ENCODE measurements around the gene ISLR.

The ISLR gene

DNA sequence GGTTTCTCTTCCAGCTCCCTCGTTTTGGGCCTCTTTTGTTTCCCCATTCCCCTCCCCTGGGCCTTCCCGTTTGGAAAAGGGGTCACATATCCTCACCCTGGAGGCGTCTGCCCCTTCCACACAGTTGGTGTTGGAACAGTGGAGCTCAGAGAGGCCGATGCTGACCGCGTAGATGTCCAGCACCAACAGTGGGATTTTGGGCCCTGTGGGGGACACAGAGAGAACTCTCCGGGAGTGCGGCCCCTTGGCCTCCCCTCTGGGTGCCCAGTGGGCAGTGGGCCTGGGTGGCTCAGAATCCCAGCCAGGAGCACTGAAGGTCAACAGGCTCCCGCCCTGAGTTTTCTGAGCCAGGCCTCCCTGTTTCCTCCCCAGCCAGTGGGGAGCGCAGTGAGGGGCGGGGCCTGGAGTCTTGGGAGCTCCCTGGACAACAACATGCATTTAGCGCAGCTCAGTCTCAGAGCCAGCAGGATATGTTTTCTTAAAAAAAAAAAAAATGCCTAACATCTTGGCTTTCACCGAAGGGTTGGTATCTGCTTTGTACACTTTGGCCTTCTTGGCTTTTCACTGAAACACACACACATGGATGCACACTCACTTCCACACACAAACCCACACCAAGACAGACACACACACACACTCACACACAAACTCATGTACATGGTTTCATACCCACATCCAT lies 670 bp upstream of the ISLR start:
- no peak for DNase-seq (ENCODE audit: low spot score)

DNA sequence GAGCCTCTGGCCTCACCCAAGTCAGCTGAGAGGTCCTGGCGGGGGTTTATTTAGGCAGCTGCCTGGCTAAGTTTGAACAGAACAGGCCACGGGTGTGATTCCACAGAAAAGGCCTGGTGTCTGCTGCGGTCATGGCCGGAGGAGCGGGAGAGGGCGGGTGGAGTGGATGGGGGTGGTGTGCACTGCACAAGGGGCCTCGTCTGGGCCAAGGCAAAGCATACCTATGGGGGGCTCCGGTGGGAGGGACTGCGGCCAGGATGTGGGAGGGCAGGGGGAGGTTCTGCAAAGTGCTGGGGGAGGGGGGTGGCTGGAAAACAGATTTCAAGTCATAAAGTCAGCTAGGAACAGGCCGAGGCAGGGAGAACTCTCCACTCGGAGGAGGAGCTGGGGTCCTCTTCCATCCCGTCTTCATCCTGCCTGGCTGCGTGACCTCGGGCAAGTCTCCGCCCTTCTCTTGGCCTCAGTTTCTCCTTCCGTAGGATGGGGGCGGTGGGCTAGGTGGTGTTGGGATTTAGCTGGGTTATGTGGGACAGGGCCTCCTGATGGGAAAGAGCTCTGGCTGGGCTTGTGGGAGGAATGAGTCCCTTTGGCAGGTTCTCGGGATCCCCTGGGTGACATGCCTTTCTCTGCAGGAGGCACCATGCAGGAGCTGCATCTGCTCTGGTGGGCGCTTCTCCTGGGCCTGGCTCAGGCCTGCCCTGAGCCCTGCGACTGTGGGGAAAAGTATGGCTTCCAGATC lies 878 bp downstream of the ISLR start:
- no peak for DNase-seq (ENCODE audit: low spot score)

DNA sequence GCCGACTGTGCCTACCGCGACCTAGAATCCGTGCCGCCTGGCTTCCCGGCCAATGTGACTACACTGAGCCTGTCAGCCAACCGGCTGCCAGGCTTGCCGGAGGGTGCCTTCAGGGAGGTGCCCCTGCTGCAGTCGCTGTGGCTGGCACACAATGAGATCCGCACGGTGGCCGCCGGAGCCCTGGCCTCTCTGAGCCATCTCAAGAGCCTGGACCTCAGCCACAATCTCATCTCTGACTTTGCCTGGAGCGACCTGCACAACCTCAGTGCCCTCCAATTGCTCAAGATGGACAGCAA lies 1.4 kb downstream of the ISLR start:
- DNase-seq (ENCODE audit: low spot score) = no peak

DNA sequence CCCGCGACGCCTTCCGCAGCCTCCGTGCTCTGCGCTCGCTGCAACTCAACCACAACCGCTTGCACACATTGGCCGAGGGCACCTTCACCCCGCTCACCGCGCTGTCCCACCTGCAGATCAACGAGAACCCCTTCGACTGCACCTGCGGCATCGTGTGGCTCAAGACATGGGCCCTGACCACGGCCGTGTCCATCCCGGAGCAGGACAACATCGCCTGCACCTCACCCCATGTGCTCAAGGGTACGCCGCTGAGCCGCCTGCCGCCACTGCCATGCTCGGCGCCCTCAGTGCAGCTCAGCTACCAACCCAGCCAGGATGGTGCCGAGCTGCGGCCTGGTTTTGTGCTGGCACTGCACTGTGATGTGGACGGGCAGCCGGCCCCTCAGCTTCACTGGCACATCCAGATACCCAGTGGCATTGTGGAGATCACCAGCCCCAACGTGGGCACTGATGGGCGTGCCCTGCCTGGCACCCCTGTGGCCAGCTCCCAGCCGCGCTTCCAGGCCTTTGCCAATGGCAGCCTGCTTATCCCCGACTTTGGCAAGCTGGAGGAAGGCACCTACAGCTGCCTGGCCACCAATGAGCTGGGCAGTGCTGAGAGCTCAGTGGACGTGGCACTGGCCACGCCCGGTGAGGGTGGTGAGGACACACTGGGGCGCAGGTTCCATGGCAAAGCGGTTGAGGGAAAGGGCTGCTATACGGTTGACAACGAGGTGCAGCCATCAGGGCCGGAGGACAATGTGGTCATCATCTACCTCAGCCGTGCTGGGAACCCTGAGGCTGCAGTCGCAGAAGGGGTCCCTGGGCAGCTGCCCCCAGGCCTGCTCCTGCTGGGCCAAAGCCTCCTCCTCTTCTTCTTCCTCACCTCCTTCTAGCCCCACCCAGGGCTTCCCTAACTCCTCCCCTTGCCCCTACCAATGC lies 2.0 kb downstream of the ISLR start:
- DNase-seq (ENCODE audit: low spot score) = no peak

DNA sequence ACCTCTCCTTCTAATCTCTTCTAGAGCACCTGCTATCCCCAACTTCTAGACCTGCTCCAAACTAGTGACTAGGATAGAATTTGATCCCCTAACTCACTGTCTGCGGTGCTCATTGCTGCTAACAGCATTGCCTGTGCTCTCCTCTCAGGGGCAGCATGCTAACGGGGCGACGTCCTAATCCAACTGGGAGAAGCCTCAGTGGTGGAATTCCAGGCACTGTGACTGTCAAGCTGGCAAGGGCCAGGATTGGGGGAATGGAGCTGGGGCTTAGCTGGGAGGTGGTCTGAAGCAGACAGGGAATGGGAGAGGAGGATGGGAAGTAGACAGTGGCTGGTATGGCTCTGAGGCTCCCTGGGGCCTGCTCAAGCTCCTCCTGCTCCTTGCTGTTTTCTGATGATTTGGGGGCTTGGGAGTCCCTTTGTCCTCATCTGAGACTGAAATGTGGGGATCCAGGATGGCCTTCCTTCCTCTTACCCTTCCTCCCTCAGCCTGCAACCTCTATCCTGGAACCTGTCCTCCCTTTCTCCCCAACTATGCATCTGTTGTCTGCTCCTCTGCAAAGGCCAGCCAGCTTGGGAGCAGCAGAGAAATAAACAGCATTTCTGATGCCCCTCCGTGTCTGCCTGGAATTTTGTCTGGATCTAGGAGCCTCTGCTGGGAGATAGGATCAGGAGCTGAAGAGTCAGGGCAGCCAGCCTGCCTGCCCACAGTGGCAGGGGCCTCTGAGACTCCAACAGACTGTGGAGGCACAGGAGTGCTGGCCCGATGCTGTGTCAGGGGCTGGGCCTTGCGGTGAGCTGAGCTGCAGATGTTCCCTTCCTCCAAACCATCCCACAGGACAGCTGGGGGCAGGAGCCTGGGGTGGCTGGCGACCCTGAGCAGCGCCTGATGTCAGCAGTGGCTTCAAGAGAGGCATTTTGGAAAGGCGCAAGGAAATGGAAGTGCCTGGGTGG lies 3.0 kb downstream of the ISLR start:
- no peak for DNase-seq (ENCODE audit: low spot score)

GRCh38 chr15:74178326-74179100 lies 5.0 kb downstream of the ISLR start:
- DNase-seq (ENCODE audit: low spot score) = no peak

DNA sequence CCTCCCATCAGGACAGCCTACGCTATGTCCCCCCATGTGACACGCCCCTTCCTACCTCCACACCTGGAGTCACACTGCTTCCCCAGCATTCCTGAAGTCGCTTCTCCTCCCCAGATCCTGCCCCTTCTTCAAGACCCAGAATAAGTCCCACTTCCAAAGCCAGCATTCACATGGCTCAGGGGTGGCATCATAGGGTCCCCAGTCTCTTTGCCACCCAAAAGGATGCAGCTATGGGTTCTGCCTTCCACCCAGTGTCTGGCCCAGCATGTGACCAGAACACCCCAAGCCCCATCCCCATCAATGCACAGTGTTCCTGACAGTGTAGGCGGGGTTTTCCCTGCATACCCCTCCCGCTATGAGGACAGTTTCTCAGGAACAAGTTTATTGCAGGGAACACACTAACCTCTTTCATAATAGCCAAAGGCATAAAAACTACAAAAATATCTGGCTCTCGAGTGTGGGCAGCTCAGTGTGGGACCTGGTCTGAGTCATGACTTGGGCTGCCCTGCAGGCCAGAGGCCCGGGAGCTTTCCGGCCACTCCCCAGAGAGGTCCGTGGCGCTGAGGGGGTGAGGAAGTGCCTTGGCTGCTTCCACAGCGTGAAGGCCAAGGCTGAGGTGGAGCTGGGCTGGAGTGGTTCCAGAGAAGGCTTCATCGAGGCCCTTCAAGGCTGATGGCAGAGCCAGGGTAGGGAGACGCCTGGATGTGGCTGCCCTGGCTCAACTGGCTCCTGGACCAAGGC lies 5.8 kb downstream of the ISLR start:
- no peak for DNase-seq (ENCODE audit: low spot score)

DNA sequence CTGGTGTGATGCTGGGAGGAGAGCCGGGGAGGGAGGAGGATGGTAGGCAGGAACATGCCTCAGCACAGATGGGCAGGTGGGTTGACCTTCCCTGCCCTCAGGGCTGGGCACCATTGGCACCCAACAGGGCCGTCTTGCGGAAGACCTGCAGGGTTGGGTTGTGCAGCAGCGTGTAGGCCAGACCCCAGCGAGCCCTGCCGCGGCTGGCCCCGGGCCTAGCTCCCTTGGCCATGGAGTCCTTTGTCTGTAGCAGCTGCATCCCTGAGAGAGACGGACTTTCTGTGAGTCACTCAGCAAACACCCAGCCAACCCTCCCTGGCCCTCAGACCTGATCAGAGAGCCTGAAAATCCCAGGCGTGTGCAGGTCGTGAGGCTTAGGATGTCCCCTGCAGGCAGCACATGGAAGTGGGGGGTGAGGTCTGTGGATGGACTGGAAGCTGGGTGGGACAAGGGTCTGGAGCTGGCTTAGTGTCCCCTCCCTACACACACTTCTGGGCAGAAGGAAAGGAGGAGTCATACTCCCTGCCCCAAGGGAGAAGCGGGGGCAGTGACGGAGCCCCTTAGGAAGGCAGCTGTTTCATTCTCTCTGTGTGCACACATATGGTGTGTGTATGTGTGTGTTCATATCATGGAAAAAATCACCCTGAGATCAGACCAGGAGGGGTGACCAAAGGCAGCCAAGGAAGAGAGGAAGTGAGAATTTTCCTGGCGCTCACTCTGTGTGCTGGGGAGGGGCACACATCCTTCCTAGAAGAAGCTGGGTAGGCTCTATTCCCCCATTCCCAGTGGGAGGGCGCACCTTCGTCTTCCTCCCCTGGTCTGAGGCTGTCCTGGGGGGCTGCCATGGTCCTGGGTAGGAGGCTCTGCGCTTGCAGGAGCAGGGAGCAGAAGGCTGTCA lies 6.7 kb downstream of the ISLR start:
- no peak for DNase-seq (ENCODE audit: low spot score)

GRCh38 chr15:74180881-74181602 lies 7.5 kb downstream of the ISLR start:
- no peak for DNase-seq (ENCODE audit: low spot score)

DNA sequence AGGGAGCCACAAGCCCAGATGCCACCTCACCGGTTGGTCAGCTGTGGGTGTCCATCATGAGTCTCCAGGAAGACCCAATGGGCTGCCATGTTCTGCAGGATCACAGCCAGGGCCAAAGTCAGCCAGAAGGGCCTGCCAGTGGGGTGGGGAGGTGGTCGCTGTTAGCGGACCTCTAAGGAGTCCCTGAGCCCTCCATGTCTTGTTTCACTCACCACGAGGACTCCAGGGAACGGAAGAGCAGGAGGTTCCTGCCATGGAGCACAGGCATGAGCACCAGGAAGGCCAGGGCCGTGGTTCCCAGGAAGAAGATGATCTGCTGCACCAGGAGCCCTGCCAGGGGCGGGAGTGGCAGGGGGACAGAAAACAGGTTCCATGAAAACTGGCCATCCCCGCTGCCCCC lies 8.6 kb downstream of the ISLR start:
- DNase-seq (ENCODE audit: low spot score) = no peak

- DNase-seq (ENCODE audit: low spot score) = no peak
Observed at GRCh38 chr15:74184582-74185091, 11.1 kb downstream of the ISLR start.

- DNase-seq (ENCODE audit: low spot score) = no peak
Observed at GRCh38 chr15:74185710-74186348, 12.3 kb downstream of the ISLR start.

- no peak for DNase-seq (ENCODE audit: low spot score)
Observed at GRCh38 chr15:74188216-74188615, 14.7 kb downstream of the ISLR start.

DNA sequence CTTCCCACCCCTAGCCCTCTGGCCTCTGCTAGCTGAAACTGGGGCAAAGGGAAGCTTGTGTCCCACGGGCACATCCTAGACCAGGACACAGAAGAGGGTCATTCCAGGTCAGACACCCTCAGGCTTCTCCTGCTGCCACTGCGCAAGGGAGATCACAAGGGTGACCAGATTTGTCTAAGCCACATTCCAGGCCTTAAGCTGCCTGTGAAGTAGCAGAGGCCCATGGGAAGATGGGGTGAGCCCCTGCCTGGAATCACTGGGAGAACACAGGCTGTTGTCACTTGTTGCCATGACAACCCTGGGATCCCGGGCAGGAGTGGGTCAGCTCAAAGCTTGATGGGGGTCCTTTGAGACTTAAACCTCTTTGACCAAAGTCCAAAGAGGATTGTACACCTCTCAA lies 18.3 kb downstream of the ISLR start:
- no peak for DNase-seq (ENCODE audit: low spot score)

DNA sequence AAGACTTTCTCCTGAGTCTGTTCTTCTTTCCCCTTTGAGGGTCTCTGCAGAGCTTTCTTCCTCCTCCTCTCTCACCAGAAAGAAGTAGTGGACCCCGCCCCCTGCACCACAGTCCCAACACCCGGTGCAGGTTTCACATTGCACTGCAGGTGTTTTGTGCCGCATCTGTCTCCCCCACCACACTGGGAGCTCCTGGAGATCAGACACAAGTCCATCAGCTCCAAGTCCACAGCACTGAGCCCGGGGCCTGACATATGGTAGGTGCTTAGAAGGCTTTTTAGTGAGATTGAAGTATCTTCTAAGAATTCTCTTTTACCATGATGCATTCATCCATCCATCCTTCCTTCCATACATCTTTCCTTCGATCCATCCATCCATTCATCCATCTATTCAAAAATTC lies 19.2 kb downstream of the ISLR start:
- DNase-seq (ENCODE audit: low spot score) = no peak

- DNase-seq (ENCODE audit: low spot score) = no peak
Observed at GRCh38 chr15:74193299-74193718, 19.8 kb downstream of the ISLR start.

DNA sequence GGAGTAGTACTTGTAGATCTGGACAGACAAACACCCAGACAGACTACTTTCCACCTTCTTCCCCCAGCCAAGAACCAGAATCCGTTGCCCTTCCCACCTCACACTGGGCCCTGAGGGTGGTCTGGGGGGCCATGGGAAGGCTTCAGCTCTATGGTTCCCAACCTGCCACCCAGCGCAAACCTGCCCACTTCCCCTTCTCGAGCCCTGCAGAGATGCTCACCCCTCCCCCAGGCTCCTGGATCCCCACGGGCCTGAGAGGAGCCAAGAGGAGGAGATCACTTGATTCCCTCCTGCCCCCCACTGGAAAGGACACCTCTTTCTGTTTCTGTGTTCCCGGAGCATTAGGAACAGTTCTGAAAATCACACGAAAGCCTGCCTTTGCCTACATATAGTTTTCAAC lies 20.4 kb downstream of the ISLR start:
- no peak for DNase-seq (ENCODE audit: low spot score)

All from hematopoietic multipotent progenitor cell treated with erythropoietin and hydrocortisone succinate and interleukin-3 and kit ligand, for 15 days (in vitro differentiated cells).